K562 (cell line): ENCODE measurements around the gene RNF213. TPM values are rescaled to one million over a fixed set of nuclear protein-coding genes. Genes with fewer than 3 reads are reported as not detected.

Source experiments
- BACH1 ChIP-seq: fragments of 200-800 bp; sonication (Bioruptor generic); IDR thresholded peaks from 2 replicates; pipeline ENCODE4 v1.6.1; 2016; ENCODE audit warnings: missing genetic modification characterization, missing compliant biosample characterization
- CBX1 ChIP-seq: sonication (generic); IDR thresholded peaks from 2 replicates; pipeline ENCODE4 v1.6.1; 2016; ENCODE audit warnings: antibody characterized with exemption, low read depth, mild to moderate bottlenecking
- DMBX1 ChIP-seq: fragments of 250-450 bp; sonication (Bioruptor Pico); IDR thresholded peaks from 2 replicates; pipeline ENCODE4 v1.8.0; 2022; ENCODE audit warnings: inconsistent platforms, mild to moderate bottlenecking, moderate library complexity, borderline replicate concordance
- FOXJ3 ChIP-seq: sonication (generic); formaldehyde crosslinking; IDR thresholded peaks from 2 replicates; pipeline ENCODE4 v1.4.0; 2020; ENCODE audit warnings: mild to moderate bottlenecking, missing genetic modification reagents
- NR4A1 ChIP-seq, 2 experiments: fragments of 250-450 bp in 1 of 2; fragments of 450-650 bp in 1 of 2; sonication (Bioruptor Pico) in 1 of 2; IDR thresholded peaks; 2 replicates each; pipeline versions ENCODE4 v1.4.0 to v1.6.1; 2016 to 2020; ENCODE audit warnings: mild to moderate bottlenecking in 2 of 2, missing compliant biosample characterization in 1 of 2, missing genetic modification characterization in 1 of 2, moderate library complexity in 1 of 2
- POLR2AphosphoS2 ChIP-seq: IDR thresholded peaks from 2 replicates; pipeline ENCODE4 v1.6.1; 2012; ENCODE audit warnings: low read length, improper control_type of control experiment
- RBFOX2 ChIP-seq: fragments of 200-400 bp; formaldehyde crosslinking; IDR thresholded peaks from 2 replicates; pipeline ENCODE4 v1.6.1; 2017; ENCODE audit warnings: low read depth, mild to moderate bottlenecking, low read length, moderate library complexity
- SMAD1 ChIP-seq: fragments of 150-350 bp; IDR thresholded peaks from 2 replicates; pipeline ENCODE4 v1.6.1; 2014; ENCODE audit warnings: low read length, low read depth; ENCODE audit not compliant: partially characterized antibody
- TEAD2 ChIP-seq: fragments of 450-650 bp; IDR thresholded peaks from 2 replicates; pipeline ENCODE4 v1.6.1; 2016; ENCODE audit warnings: missing genetic modification characterization, control low read depth, missing compliant biosample characterization
- polyA plus RNA-seq, 8 experiments: library from polyadenylated mRNA; depleted of rRNA in 4 of 8; stranded (reverse) in 5 of 8; unstranded in 3 of 8; fragments of >200 nt; fragmentation: Nextera tagmentation in 2 of 8; fragmentation: Illumina TruSeq in 1 of 8; extraction: Ambion mirVana in 2 of 8; extraction: Trizol in 1 of 8; gene quantifications; 2 replicates each; pipeline versions ENCODE4 v1.2.1 to v1.2.3, GENCODE V29; 2011 to 2014; ENCODE audit warnings: inconsistent platforms in 1 of 8, missing spikeins in 1 of 8
- total RNA-seq, 7 experiments: library from RNA; depleted of rRNA in 6 of 7; stranded (reverse); fragments of >200 nt in 6 of 7; fragmentation: Illumina TruSeq in 2 of 7; extraction: Trizol in 2 of 7; gene quantifications; 2 replicates each; pipeline versions ENCODE4 v1.2.1 to v1.2.3, GENCODE V29; 2011 to 2021; ENCODE audit warnings: low replicate concordance in 1 of 7
- TF ChIP-seq, protein P1 (sequence below): sonication (generic); formaldehyde crosslinking; IDR thresholded peaks from 2 replicates; pipeline ENCODE4 v1.4.0; 2020; ENCODE audit warnings: mild to moderate bottlenecking, missing genetic modification reagents
- TF ChIP-seq, protein P2 (sequence below): sonication (generic); formaldehyde crosslinking; IDR thresholded peaks from 2 replicates; pipeline ENCODE4 v1.8.0; 2022; ENCODE audit warnings: missing genetic modification reagents, mild to moderate bottlenecking, borderline replicate concordance

The RNF213 gene
- total and polyA plus RNA-seq, 9 of the 15 experiments (the other 6 are each of a cell fraction or from before 2014, with no cell fraction given) = 5.3 to 33.6 (median 17.9) TPM

DNA sequence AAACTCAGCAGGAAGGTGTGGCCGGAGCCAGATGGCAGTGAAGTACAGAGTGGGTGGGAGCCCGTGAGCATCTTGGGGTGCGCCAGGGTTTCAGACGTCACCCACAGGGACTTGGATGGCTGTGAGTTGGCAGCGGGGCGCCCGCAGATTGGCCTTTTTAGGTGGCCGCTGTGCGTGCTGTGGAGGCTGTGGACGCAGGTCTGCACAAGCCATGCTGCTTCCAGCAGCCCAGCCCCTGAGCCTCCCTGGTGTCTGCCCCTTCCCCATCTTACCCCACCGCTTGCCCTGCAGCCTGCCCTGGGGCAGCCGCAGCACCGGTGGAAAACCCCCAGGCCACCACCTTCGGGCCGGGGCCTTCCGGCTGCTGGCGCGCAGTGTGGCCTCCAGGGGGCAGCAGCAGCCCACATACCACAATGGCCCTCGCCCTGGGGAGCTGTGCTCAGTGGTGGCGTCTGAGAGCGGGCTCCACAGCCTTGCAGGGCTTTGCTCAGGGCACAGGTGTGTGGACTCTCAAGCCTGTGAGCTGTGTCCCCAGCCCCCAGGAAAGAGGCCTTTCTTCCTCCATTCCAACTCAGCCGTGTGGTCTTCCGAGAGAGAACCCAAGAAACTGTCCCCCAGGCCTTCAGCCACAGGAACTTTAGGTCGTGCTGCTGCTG lies 166.1 kb downstream of the RNF213 start (continued):
- TF ChIP-seq FOXJ3 (CRISPR knock-in tag) (no peak), TEAD2 (no peak), RBFOX2 (no peak), SMAD1 (no peak), BACH1 (tag) (no peak), DMBX1 (CRISPR knock-in tag) (no peak), CBX1 (no peak), POLR2AphosphoS2 (no peak), NR4A1 (CRISPR knock-in tag; IDR thresholded peaks at IDR 0.05) (no peak), NR4A1 (tag; IDR thresholded peaks at IDR 0.05) (no peak)
- TF ChIP-seq, protein P1, sequence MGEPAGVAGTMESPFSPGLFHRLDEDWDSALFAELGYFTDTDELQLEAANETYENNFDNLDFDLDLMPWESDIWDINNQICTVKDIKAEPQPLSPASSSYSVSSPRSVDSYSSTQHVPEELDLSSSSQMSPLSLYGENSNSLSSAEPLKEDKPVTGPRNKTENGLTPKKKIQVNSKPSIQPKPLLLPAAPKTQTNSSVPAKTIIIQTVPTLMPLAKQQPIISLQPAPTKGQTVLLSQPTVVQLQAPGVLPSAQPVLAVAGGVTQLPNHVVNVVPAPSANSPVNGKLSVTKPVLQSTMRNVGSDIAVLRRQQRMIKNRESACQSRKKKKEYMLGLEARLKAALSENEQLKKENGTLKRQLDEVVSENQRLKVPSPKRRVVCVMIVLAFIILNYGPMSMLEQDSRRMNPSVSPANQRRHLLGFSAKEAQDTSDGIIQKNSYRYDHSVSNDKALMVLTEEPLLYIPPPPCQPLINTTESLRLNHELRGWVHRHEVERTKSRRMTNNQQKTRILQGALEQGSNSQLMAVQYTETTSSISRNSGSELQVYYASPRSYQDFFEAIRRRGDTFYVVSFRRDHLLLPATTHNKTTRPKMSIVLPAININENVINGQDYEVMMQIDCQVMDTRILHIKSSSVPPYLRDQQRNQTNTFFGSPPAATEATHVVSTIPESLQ (CRISPR knock-in tag) = no peak
- TF ChIP-seq, protein P2, sequence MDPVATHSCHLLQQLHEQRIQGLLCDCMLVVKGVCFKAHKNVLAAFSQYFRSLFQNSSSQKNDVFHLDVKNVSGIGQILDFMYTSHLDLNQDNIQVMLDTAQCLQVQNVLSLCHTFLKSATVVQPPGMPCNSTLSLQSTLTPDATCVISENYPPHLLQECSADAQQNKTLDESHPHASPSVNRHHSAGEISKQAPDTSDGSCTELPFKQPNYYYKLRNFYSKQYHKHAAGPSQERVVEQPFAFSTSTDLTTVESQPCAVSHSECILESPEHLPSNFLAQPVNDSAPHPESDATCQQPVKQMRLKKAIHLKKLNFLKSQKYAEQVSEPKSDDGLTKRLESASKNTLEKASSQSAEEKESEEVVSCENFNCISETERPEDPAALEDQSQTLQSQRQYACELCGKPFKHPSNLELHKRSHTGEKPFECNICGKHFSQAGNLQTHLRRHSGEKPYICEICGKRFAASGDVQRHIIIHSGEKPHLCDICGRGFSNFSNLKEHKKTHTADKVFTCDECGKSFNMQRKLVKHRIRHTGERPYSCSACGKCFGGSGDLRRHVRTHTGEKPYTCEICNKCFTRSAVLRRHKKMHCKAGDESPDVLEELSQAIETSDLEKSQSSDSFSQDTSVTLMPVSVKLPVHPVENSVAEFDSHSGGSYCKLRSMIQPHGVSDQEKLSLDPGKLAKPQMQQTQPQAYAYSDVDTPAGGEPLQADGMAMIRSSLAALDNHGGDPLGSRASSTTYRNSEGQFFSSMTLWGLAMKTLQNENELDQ (CRISPR knock-in tag) = no peak
